IMR-90 (cell line): ENCODE measurements around the gene SPRED2. TPM values are rescaled to one million over a fixed set of nuclear protein-coding genes. Genes with fewer than 3 reads are reported as not detected.
A peak's percentile ranks its signal among the peaks of the same experiment; 100 is the strongest.

Experiments used
- ATAC-seq: fragments of 200-7000 bp; cut with Tn5 transposase; 2 replicates; pipeline ENCODE4 v1.9.1; 2020; ENCODE audit warnings: low read depth, mild to moderate bottlenecking, moderate library complexity
- Bru-seq: library from RNA; stranded (reverse); fragments of 400-500 nt; gene quantifications from one replicate; lab custom pipeline; 2021; lab: Mats Ljungman, UMichigan
- BruChase-seq, 2 experiments: library from RNA; stranded (reverse); fragments of 400-500 nt; gene quantifications; one replicate each; lab custom pipeline; 2021; lab: Mats Ljungman, UMichigan
- BruUV-seq: library from RNA; stranded (reverse); fragments of 400-500 nt; replicated peaks from 2 replicates; lab custom pipeline; 2021; lab: Mats Ljungman, UMichigan
- CTCF ChIA-PET: fragments of 300-600 bp; formaldehyde crosslinking; extraction: SDS; loops from one replicate; lab custom pipeline; 2021; ENCODE audit warnings: antibody characterized with exemption; lab: Yijun Ruan, JAX
- POLR2A ChIA-PET: fragments of 300-600 bp; sonication (Branson Sonifier 250); formaldehyde crosslinking; loops from one replicate; lab custom pipeline; 2022; ENCODE audit warnings: antibody characterized with exemption; ENCODE audit not compliant: unreplicated experiment; lab: Charles Lee
- DNase-seq: peaks from one replicate; pipeline ENCODE4 v3.0.0; 2013
- H2AFZ ChIP-seq: replicated peaks from 2 replicates; pipeline ENCODE3; 2013; ENCODE audit warnings: low read length, mild to moderate bottlenecking; ENCODE audit not compliant: poor library complexity
- H2AK5ac ChIP-seq: 2 replicates; pipeline ENCODE4 v1.6.1; 2013; ENCODE audit warnings: low read depth, low read length, inconsistent platforms
- H2AK9ac ChIP-seq: replicated peaks from 2 replicates; pipeline ENCODE3; 2013; ENCODE audit warnings: mild to moderate bottlenecking, low read depth, low read length, moderate library complexity; ENCODE audit not compliant: poor library complexity
- H2BK120ac ChIP-seq: 2 replicates; pipeline ENCODE4 v1.6.1; 2013; ENCODE audit warnings: low read depth, low read length, inconsistent platforms
- H2BK15ac ChIP-seq: 3 replicates; pipeline ENCODE4 v1.6.1; 2013; ENCODE audit warnings: low read depth, low read length, inconsistent platforms
- H2BK20ac ChIP-seq: 2 replicates; pipeline ENCODE4 v1.6.1; 2013; ENCODE audit warnings: low read depth, mild to moderate bottlenecking, inconsistent platforms, low read length, moderate library complexity
- H2BK5ac ChIP-seq: 2 replicates; pipeline ENCODE4 v1.6.1; 2013; ENCODE audit warnings: mild to moderate bottlenecking, low read depth, low read length, inconsistent platforms; ENCODE audit not compliant: poor library complexity, severe bottlenecking
- H3K14ac ChIP-seq: replicated peaks from 2 replicates; pipeline ENCODE4 v1.6.1; 2013; ENCODE audit warnings: low read depth, low read length, inconsistent platforms
- H3K18ac ChIP-seq: 2 replicates; pipeline ENCODE4 v1.6.1; 2013; ENCODE audit warnings: low read depth, low read length, control low read depth
- H3K23ac ChIP-seq: 2 replicates; pipeline ENCODE4 v1.6.1; 2013; ENCODE audit warnings: low read depth, low read length, inconsistent platforms
- H3K27ac ChIP-seq: 2 replicates; pipeline ENCODE4 v1.5.1; 2013; ENCODE audit warnings: mild to moderate bottlenecking, control low read depth, low read length; ENCODE audit not compliant: insufficient read depth
- H3K27me3 ChIP-seq: 2 replicates; pipeline ENCODE4 v1.6.1; 2013; ENCODE audit warnings: low read length; ENCODE audit not compliant: control insufficient read depth, insufficient read depth
- H3K36me3 ChIP-seq: 2 replicates; pipeline ENCODE4 v1.6.1; 2013; ENCODE audit warnings: low read length, mixed read lengths; ENCODE audit not compliant: control insufficient read depth, insufficient read depth
- H3K4ac ChIP-seq: 2 replicates; pipeline ENCODE4 v1.6.1; 2013; ENCODE audit warnings: low read depth, low read length, inconsistent platforms
- H3K4me1 ChIP-seq: 2 replicates; pipeline ENCODE4 v1.6.1; 2013; ENCODE audit warnings: low read length, mixed read lengths; ENCODE audit not compliant: control insufficient read depth, insufficient read depth
- H3K4me2 ChIP-seq: 2 replicates; pipeline ENCODE4 v1.6.1; 2013; ENCODE audit warnings: low read depth, mild to moderate bottlenecking, control low read depth, low read length, moderate library complexity
- H3K4me3 ChIP-seq: 2 replicates; pipeline ENCODE4 v1.5.1; 2013; ENCODE audit warnings: low read depth, mild to moderate bottlenecking, control low read depth, low read length, moderate library complexity; ENCODE audit not compliant: insufficient read depth
- H3K56ac ChIP-seq: 2 replicates; pipeline ENCODE4 v1.6.1; 2013; ENCODE audit warnings: low read length, inconsistent platforms; ENCODE audit not compliant: insufficient read depth; ENCODE audit errors: extremely low read depth
- H3K79me1 ChIP-seq, 2 experiments: 2 replicates each; pipeline ENCODE4 v1.6.1; 2013; ENCODE audit warnings: low read length in 2 of 2, inconsistent platforms in 1 of 2, low read depth in 1 of 2
- H3K9ac ChIP-seq: 2 replicates; pipeline ENCODE4 v1.6.1; 2013; ENCODE audit warnings: low read depth, low read length, control low read depth
- H3K9me1 ChIP-seq: 2 replicates; pipeline ENCODE4 v1.6.1; 2013; ENCODE audit warnings: low read length, inconsistent platforms; ENCODE audit not compliant: insufficient read depth
- H3K9me3 ChIP-seq: 2 replicates; pipeline ENCODE4 v1.6.1; 2013; ENCODE audit warnings: low read length; ENCODE audit not compliant: control insufficient read depth, insufficient read depth
- H4K20me1 ChIP-seq: 2 replicates; pipeline ENCODE4 v1.6.1; 2013; ENCODE audit warnings: low read length, inconsistent platforms; ENCODE audit not compliant: insufficient read depth
- H4K5ac ChIP-seq: 2 replicates; pipeline ENCODE4 v1.6.1; 2013; ENCODE audit warnings: mild to moderate bottlenecking, low read depth, low read length, control low read depth
- H4K8ac ChIP-seq, 2 experiments: 2 replicates each; pipeline ENCODE4 v1.6.1; 2013; ENCODE audit warnings: low read depth in 2 of 2, low read length in 2 of 2, control low read depth in 1 of 2, inconsistent platforms in 1 of 2
- H4K91ac ChIP-seq: 2 replicates; pipeline ENCODE4 v1.6.1; 2013; ENCODE audit warnings: low read depth, low read length, inconsistent platforms; ENCODE audit not compliant: insufficient read depth
- CEBPB ChIP-seq: IDR thresholded peaks from 2 replicates; pipeline ENCODE4 v1.6.1; 2012; ENCODE audit warnings: low read depth, low read length, improper control_type of control experiment
- FOS ChIP-seq: fragments of 150-350 bp; IDR thresholded peaks from 2 replicates; pipeline ENCODE4 v1.6.1; 2016; ENCODE audit warnings: low read depth, low read length
- MAZ ChIP-seq: IDR thresholded peaks from 2 replicates; pipeline ENCODE4 v1.6.1; 2012; ENCODE audit warnings: low read depth, mild to moderate bottlenecking, low read length, improper control_type of control experiment, moderate library complexity, borderline replicate concordance
- MXI1 ChIP-seq: IDR thresholded peaks from 2 replicates; pipeline ENCODE4 v1.6.1; 2012; ENCODE audit warnings: low read depth, mild to moderate bottlenecking, low read length, moderate library complexity, borderline replicate concordance
- POLR2A ChIP-seq: IDR thresholded peaks from 2 replicates; pipeline ENCODE4 v1.6.1; 2012; ENCODE audit warnings: mild to moderate bottlenecking, low read depth, low read length
- RAD21 ChIP-seq: IDR thresholded peaks from 2 replicates; pipeline ENCODE4 v1.6.1; 2012; ENCODE audit warnings: low read length, improper control_type of control experiment
- RCOR1 ChIP-seq: IDR thresholded peaks from 2 replicates; pipeline ENCODE4 v1.6.1; 2012; ENCODE audit warnings: mild to moderate bottlenecking, low read length, improper control_type of control experiment; ENCODE audit not compliant: insufficient replicate concordance
- WGBS, 2 experiments: methylation state at CpG; one replicate each; pipeline versions ENCODE4 v1.1.5 to v1.1.7; 2013; ENCODE audit warnings: missing lambda C conversion rate in 2 of 2; ENCODE audit not compliant: insufficient read length in 1 of 2; ENCODE audit errors: extremely low coverage in 2 of 2; 5-methylcytosine and 5-hydroxymethylcytosine counted together
- dilution Hi-C: fragments of 300-500 bp; cut with HindIII; formaldehyde crosslinking; loops from one replicate; pipeline ENCODE4 v1.14.3; 2018; ENCODE audit warnings: low sequenced_read_pairs; ENCODE audit not compliant: unreplicated experiment
- in situ Hi-C: fragments of 300-500 bp; cut with MboI; formaldehyde crosslinking; loops from 3 replicates; pipeline ENCODE4 v1.14.3; 2019; ENCODE audit warnings: low sequenced_read_pairs, inconsistent platforms, mixed read lengths
- intact Hi-C: fragments of 100-400 bp; cut with micrococcal nuclease; formaldehyde crosslinking; loops from 2 replicates; pipeline ENCODE4 v1.10.0; 2022
- long read RNA-seq: library from polyadenylated mRNA; unstranded; transcript quantifications from one replicate; pipeline ENCODE4 v2.0.0, GENCODE V29; 2021; ENCODE audit not compliant: unreplicated experiment
- polyA plus RNA-seq, 3 experiments: library from polyadenylated mRNA; depleted of rRNA; stranded (reverse); fragments of >200 nt; gene quantifications; 2 replicates each; pipeline ENCODE4 v1.2.3, GENCODE V29; 2012; ENCODE audit warnings: low replicate concordance in 1 of 3
- total RNA-seq: library from RNA; depleted of rRNA; stranded (reverse); fragments of >200 nt; gene quantifications from 2 replicates; pipeline ENCODE4 v1.2.3, GENCODE V29; 2012; rRNA removed
- TF ChIP-seq, protein P1 (sequence below): conservative IDR thresholded peaks from 2 replicates; pipeline ENCODE4 v1.5.1; 2012; ENCODE audit warnings: mild to moderate bottlenecking, low read depth, low read length, improper control_type of control experiment
- TF ChIP-seq, protein P2 (sequence below): fragments of 150-350 bp; IDR thresholded peaks from 2 replicates; pipeline ENCODE4 v1.6.1; 2017; ENCODE audit warnings: mild to moderate bottlenecking, antibody characterized with exemption, low read length, low read depth

SPRED2 gene, protein sequence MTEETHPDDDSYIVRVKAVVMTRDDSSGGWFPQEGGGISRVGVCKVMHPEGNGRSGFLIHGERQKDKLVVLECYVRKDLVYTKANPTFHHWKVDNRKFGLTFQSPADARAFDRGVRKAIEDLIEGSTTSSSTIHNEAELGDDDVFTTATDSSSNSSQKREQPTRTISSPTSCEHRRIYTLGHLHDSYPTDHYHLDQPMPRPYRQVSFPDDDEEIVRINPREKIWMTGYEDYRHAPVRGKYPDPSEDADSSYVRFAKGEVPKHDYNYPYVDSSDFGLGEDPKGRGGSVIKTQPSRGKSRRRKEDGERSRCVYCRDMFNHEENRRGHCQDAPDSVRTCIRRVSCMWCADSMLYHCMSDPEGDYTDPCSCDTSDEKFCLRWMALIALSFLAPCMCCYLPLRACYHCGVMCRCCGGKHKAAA
- total RNA-seq (4.7 and 4.8 TPM in 2 replicates), polyA plus RNA-seq (2012; rRNA removed) (18.7 and 19.1 TPM in 2 replicates), Bru-seq, nascent RNA (percentile 90 among the genes with signal in this experiment), BruChase-seq, experiment 1, labeled RNA remaining after a 6-hour chase (percentile 78 among the genes with signal in this experiment), BruChase-seq, experiment 2, labeled RNA remaining after a 2-hour chase (percentile 74 among the genes with signal in this experiment)
- 12.6 and 28.8 TPM in 2 replicates for polyA plus RNA-seq (2012; cell fraction: cytosol; rRNA removed)
- 23.1 and 31.2 TPM in 2 replicates for polyA plus RNA-seq (2012; cell fraction: nucleus; rRNA removed; ENCODE audit: low replicate concordance)
- long read RNA-seq, partial matches to known transcripts: 0 of 10 reads
- long read RNA-seq, other reads (novel, unspliced or antisense): 10 of 10 reads

DNA sequence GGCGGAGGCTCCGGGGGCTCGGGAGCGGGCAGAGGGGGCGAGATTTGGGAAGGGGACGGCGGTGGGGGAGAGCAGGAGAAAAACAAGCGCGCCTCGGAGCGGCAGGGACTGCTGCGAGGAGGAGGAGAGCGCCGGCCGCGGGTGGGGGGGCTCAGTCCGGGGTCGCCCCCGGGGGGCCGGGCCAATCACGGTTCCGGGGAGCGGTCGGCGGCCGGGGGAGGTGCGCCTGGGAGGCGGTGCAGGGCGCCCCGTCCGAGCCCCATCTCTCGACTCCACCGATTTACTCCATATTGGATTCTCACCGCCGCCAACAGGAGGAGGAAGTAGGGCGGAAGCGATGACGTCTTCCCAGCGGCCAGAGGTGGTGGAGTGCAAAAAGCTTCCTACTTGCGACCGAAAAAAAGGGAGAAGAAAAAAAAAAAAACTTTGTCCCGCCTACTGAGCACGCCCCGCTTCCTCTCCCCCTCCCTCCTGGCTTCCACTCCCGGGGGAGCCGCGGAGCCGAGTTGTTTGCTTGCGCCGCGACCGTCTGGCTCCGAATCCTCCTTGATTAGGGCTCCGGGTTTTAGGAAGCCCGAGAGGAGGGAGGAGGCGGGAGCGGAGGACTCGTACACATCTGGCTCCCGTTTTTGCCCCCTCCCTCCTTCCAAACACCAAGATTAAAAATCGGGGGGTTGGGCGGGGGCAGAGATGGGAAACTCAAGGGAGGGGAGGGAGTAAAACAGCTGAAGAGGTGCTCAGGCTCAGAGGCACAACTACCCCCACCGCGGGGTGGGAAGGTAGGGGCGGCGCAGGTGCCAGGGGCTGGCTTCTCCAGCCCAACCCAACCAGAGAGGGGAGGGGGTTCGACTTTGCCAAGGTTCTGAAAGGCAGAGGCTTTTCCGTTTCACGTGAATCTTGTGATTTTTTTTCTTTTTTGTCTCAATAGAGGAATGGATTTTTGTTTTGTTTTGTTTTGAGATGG, at the start of gene SPRED2:
SPRED2 (minus strand) TSS at position 373 of the 964 bp plus-strand sequence. CDS start 612 bp downstream, outside the sequence.
- Histone ChIP-seq H3K56ac (peak within 1 kb of the TSS; percentile 16; the same call in 1 of the 2 replicates), H3K4me3 (peak within 1 kb of the TSS; percentile 88), H2BK120ac (peak within 1 kb of the TSS; percentile 74; the same call in 1 of the 2 replicates), H2BK15ac (peak within 1 kb of the TSS; percentile 43; the same call in 1 of the 3 replicates), H3K79me1 (peaks cover 6 to 34% of the 10 kb centered on the region in 2 experiments; a peak in 3 of 4 replicates), H2BK5ac (peak within 1 kb of the TSS; percentile 67), H3K9ac (peak within 1 kb of the TSS; percentile 78), H3K36me3 (no peaks in the 10 kb centered on the region), H2AK9ac (peak within 1 kb of the TSS; percentile 85), H2BK20ac (no peak within 1 kb of the TSS; the same call in 1 of the 2 replicates), H3K23ac (peak within 1 kb of the TSS; percentile 44), H4K91ac (peak within 1 kb of the TSS; percentile 34; the same call in 1 of the 2 replicates), H3K18ac (peak within 1 kb of the TSS; percentile 18; the same call in 1 of the 2 replicates), H3K27me3 (no peaks in the 10 kb centered on the region), H2AFZ (peak within 1 kb of the TSS; percentile 87), H3K4me2 (peak within 1 kb of the TSS; percentile 80), H4K20me1 (peaks cover 31% of the 10 kb centered on the region), H3K4ac (peak within 1 kb of the TSS; percentile 77), H4K5ac (peak within 1 kb of the TSS; percentile 13; the same call in 1 of the 2 replicates), H2AK5ac (peak within 1 kb of the TSS; percentile 73), H3K4me1 (peaks cover 7% of the 10 kb centered on the region; the same call in 1 of the 2 replicates), H3K27ac (peak within 1 kb of the TSS; percentile 79), H3K9me1 (no peaks in the 10 kb centered on the region), H3K9me3 (no peaks in the 10 kb centered on the region), H4K8ac (peak within 1 kb of the TSS; percentile 18 to 90; a peak in 3 of 4 replicates), H3K14ac (peak within 1 kb of the TSS; percentile 86)
- intact Hi-C loops (loop anchor here (1.0 to 10.0 kb wide), 6 partner anchors 65 to 368 kb away; no protein-coding TSS in a partner anchor), in situ Hi-C loops (no loop called here), dilution Hi-C loops (no loop called here)
- DNase-seq (peak; percentile 97), ATAC-seq (peak; percentile 53)
- POLR2A ChIA-PET: interaction anchor here (0.6 to 0.9 kb wide), 4 partner anchors 12 to 277 kb away, joined by 3 to 5 read pairs (median 4); no protein-coding TSS in a partner anchor
- 0% methylated on average over 16 of the region's 68 CpGs; no CpG with 5 or more reads in 1 of the 2 experiments for WGBS, 2 experiments
- CTCF ChIA-PET: no interaction called here
- BruUV-seq: TSS peak; percentile 23
- TF ChIP-seq RCOR1: peak; percentile 70
- no peak for TF ChIP-seq FOS
- TF ChIP-seq CEBPB: no peak
- TF ChIP-seq, protein P1, sequence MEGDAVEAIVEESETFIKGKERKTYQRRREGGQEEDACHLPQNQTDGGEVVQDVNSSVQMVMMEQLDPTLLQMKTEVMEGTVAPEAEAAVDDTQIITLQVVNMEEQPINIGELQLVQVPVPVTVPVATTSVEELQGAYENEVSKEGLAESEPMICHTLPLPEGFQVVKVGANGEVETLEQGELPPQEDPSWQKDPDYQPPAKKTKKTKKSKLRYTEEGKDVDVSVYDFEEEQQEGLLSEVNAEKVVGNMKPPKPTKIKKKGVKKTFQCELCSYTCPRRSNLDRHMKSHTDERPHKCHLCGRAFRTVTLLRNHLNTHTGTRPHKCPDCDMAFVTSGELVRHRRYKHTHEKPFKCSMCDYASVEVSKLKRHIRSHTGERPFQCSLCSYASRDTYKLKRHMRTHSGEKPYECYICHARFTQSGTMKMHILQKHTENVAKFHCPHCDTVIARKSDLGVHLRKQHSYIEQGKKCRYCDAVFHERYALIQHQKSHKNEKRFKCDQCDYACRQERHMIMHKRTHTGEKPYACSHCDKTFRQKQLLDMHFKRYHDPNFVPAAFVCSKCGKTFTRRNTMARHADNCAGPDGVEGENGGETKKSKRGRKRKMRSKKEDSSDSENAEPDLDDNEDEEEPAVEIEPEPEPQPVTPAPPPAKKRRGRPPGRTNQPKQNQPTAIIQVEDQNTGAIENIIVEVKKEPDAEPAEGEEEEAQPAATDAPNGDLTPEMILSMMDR: 0 out of 2 replicates have a peak, but pooled peaks have one; percentile 6
- TF ChIP-seq RAD21: peak; percentile 26; the same call in 1 of the 2 replicates
- peak; percentile 81 for TF ChIP-seq POLR2A
- TF ChIP-seq, protein P2, sequence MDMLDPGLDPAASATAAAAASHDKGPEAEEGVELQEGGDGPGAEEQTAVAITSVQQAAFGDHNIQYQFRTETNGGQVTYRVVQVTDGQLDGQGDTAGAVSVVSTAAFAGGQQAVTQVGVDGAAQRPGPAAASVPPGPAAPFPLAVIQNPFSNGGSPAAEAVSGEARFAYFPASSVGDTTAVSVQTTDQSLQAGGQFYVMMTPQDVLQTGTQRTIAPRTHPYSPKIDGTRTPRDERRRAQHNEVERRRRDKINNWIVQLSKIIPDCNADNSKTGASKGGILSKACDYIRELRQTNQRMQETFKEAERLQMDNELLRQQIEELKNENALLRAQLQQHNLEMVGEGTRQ: no peak
- peak; percentile 100 for TF ChIP-seq MAZ
- TF ChIP-seq MXI1: peak; percentile 12; the same call in 1 of the 2 replicates
